Measurements from ENCODE around the gene SKA1. TPM values are rescaled to one million over a fixed set of nuclear protein-coding genes. Genes with fewer than 3 reads are reported as not detected.

SKA1 gene
- total and polyA plus RNA-seq, 2 of the 13 experiments (the other 11 are each of a cell fraction or from before 2014, with no cell fraction given): 5.3 to 21.3 TPM

DNA sequence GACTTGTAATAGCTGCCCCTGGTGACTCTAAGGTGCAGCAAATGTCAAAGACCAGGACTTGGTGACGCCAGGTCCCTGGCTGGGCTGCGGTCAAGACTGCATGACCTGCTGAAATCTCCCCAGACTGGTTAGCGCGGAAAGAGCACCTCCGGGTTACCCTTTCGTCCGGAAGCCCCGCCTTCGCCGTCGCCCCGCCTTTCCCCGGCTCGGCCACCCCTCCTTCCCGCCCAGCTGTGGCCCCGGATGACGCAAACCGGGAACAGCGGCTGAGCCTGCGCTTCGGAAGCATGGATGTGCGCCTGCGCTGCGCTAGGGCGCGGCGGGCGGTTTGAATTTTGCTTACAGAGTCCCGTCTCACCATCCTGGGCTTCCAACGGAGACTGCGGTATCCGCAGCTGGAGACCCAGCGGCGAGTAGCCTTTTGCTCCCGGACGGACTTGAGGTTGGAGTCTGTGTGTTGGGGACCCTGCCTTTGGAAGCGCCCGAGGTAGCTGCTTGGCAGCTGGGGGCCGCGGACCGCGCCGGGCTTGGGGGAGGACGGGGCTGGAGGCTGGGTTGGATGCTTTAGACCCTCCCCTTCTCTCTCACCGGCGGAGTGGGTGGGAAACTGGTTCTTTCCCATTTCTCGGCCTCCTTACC lies at the start of gene SKA1 (continued):
- TF ChIP-seq, protein P1, sequence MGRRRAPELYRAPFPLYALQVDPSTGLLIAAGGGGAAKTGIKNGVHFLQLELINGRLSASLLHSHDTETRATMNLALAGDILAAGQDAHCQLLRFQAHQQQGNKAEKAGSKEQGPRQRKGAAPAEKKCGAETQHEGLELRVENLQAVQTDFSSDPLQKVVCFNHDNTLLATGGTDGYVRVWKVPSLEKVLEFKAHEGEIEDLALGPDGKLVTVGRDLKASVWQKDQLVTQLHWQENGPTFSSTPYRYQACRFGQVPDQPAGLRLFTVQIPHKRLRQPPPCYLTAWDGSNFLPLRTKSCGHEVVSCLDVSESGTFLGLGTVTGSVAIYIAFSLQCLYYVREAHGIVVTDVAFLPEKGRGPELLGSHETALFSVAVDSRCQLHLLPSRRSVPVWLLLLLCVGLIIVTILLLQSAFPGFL (CRISPR knock-in tag; IDR thresholded peaks at IDR 0.05): no peak
- TF ChIP-seq HMG20A (CRISPR knock-in tag; IDR thresholded peaks at IDR 0.05; ENCODE audit: borderline replicate concordance): no peak
- TF ChIP-seq ISL2 (CRISPR knock-in tag; IDR thresholded peaks at IDR 0.05): peak; percentile 22; the same call in 1 of the 2 replicates
- TF ChIP-seq CEBPB (IDR thresholded peaks at IDR 0.05; ENCODE audit: borderline replicate concordance, low read depth, low read length): peak; percentile 93
- TF ChIP-seq, protein P2, sequence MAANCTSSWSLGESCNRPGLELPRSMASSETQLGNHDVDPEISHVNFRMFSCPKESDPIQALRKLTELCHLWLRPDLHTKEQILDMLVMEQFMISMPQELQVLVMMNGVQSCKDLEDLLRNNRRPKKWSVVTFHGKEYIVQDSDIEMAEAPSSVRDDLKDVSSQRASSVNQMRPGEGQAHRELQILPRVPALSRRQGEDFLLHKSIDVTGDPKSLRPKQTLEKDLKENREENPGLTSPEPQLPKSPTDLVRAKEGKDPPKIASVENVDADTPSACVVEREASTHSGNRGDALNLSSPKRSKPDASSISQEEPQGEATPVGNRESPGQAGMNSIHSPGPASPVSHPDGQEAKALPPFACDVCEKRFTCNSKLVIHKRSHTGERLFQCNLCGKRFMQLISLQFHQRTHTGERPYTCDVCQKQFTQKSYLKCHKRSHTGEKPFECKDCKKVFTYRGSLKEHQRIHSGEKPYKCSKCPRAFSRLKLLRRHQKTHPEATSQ (CRISPR knock-in tag; IDR thresholded peaks at IDR 0.05; ENCODE audit: borderline replicate concordance): no peak
- TF ChIP-seq ZNF569 (CRISPR knock-in tag; IDR thresholded peaks at IDR 0.05; ENCODE audit: borderline replicate concordance): no peak
- peak; percentile 76 for TF ChIP-seq DR1 (CRISPR knock-in tag; IDR thresholded peaks at IDR 0.05)
- TF ChIP-seq, protein P3, sequence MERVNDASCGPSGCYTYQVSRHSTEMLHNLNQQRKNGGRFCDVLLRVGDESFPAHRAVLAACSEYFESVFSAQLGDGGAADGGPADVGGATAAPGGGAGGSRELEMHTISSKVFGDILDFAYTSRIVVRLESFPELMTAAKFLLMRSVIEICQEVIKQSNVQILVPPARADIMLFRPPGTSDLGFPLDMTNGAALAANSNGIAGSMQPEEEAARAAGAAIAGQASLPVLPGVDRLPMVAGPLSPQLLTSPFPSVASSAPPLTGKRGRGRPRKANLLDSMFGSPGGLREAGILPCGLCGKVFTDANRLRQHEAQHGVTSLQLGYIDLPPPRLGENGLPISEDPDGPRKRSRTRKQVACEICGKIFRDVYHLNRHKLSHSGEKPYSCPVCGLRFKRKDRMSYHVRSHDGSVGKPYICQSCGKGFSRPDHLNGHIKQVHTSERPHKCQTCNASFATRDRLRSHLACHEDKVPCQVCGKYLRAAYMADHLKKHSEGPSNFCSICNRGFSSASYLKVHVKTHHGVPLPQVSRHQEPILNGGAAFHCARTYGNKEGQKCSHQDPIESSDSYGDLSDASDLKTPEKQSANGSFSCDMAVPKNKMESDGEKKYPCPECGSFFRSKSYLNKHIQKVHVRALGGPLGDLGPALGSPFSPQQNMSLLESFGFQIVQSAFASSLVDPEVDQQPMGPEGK (CRISPR knock-in tag; IDR thresholded peaks at IDR 0.05): peak; percentile 56; the same call in 1 of the 2 replicates
- peak; percentile 88 for TF ChIP-seq ZNF501 (CRISPR knock-in tag; IDR thresholded peaks at IDR 0.05)
- no peak for TF ChIP-seq NFYB (CRISPR knock-in tag; IDR thresholded peaks at IDR 0.05)
- no peak for TF ChIP-seq NR2F6 (IDR thresholded peaks at IDR 0.05)
- TF ChIP-seq NR2F6 (CRISPR knock-in tag; IDR thresholded peaks at IDR 0.05): no peak
- TF ChIP-seq GZF1 (CRISPR knock-in tag; IDR thresholded peaks at IDR 0.05): no peak
- TF ChIP-seq XRCC5 (optimal IDR thresholded peaks at IDR 0.05; ENCODE audit: low read length): peak; percentile 45
- no peak for TF ChIP-seq ZNF367 (CRISPR knock-in tag; IDR thresholded peaks at IDR 0.05; ENCODE audit: borderline replicate concordance)
- TF ChIP-seq, protein P4, sequence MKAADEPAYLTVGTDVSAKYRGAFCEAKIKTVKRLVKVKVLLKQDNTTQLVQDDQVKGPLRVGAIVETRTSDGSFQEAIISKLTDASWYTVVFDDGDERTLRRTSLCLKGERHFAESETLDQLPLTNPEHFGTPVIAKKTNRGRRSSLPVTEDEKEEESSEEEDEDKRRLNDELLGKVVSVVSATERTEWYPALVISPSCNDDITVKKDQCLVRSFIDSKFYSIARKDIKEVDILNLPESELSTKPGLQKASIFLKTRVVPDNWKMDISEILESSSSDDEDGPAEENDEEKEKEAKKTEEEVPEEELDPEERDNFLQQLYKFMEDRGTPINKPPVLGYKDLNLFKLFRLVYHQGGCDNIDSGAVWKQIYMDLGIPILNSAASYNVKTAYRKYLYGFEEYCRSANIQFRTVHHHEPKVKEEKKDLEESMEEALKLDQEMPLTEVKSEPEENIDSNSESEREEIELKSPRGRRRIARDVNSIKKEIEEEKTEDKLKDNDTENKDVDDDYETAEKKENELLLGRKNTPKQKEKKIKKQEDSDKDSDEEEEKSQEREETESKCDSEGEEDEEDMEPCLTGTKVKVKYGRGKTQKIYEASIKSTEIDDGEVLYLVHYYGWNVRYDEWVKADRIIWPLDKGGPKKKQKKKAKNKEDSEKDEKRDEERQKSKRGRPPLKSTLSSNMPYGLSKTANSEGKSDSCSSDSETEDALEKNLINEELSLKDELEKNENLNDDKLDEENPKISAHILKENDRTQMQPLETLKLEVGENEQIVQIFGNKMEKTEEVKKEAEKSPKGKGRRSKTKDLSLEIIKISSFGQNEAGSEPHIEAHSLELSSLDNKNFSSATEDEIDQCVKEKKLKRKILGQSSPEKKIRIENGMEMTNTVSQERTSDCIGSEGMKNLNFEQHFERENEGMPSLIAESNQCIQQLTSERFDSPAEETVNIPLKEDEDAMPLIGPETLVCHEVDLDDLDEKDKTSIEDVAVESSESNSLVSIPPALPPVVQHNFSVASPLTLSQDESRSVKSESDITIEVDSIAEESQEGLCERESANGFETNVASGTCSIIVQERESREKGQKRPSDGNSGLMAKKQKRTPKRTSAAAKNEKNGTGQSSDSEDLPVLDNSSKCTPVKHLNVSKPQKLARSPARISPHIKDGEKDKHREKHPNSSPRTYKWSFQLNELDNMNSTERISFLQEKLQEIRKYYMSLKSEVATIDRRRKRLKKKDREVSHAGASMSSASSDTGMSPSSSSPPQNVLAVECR (CRISPR knock-in tag; IDR thresholded peaks at IDR 0.05; ENCODE audit: borderline replicate concordance): peak; percentile 99
- TF ChIP-seq ZNF431 (CRISPR knock-in tag; IDR thresholded peaks at IDR 0.05; ENCODE audit: borderline replicate concordance, low read depth): 0 out of 2 replicates have a peak, but pooled peaks have one; percentile 62
- no peak for TF ChIP-seq ZNF552 (CRISPR knock-in tag; IDR thresholded peaks at IDR 0.05; ENCODE audit: borderline replicate concordance)
- TF ChIP-seq TEAD3 (CRISPR knock-in tag; optimal IDR thresholded peaks at IDR 0.05; ENCODE audit: borderline replicate concordance): peak; percentile 50
- TF ChIP-seq ZNF296 (CRISPR knock-in tag; conservative IDR thresholded peaks at IDR 0.05): no peak
- no peak for TF ChIP-seq THYN1 (CRISPR knock-in tag; IDR thresholded peaks at IDR 0.05; ENCODE audit: borderline replicate concordance, low read depth)
- TF ChIP-seq ZNF382 (CRISPR knock-in tag; IDR thresholded peaks at IDR 0.05; ENCODE audit: borderline replicate concordance): no peak
